GM23248 (cell line): ENCODE results near the gene PSMF1.

Source experiments
- EZH2 ChIP-seq: fragments of 200-600 bp; sonication (generic); IDR thresholded peaks from 2 replicates; pipeline ENCODE4 v1.6.1; 2018; ENCODE audit warnings: antibody characterized with exemption, mild to moderate bottlenecking; ENCODE audit not compliant: insufficient read depth, poor library complexity, severe bottlenecking
- EZH2phosphoT487 ChIP-seq: fragments of 200-600 bp; sonication (generic); IDR thresholded peaks from 2 replicates; pipeline ENCODE4 v1.6.1; 2018; ENCODE audit warnings: antibody characterized with exemption, moderate library complexity, mild to moderate bottlenecking, low read depth; ENCODE audit not compliant: insufficient read depth

- TF ChIP-seq EZH2 (no peak), EZH2phosphoT487 (no peak)
Measured at GRCh38 chr20:1123666-1124065, 5.3 kb downstream of the PSMF1 start.
